Neuronal stem cell (in vitro differentiated cells): Measurements from ENCODE around the gene KIF18B.

Source experiments
- DNase-seq: peaks from one replicate; pipeline ENCODE4 v3.0.0-alpha.2; 2013; ENCODE audit warnings: low spot score
- H2AFZ ChIP-seq: one replicate; pipeline ENCODE4 v1.6.1; 2013; ENCODE audit warnings: mild to moderate bottlenecking, low read length, inconsistent platforms
- H2AK5ac ChIP-seq: 2 replicates; pipeline ENCODE4 v1.6.1; 2013; ENCODE audit warnings: low read depth, mild to moderate bottlenecking, inconsistent platforms, low read length, moderate library complexity, mixed read lengths
- H2BK120ac ChIP-seq: 2 replicates; pipeline ENCODE4 v1.6.1; 2013; ENCODE audit warnings: low read depth, mild to moderate bottlenecking, inconsistent platforms, low read length, moderate library complexity, mixed read lengths
- H2BK12ac ChIP-seq: one replicate; pipeline ENCODE4 v1.6.1; 2013; ENCODE audit warnings: low read length, inconsistent platforms
- H2BK15ac ChIP-seq: 2 replicates; pipeline ENCODE4 v1.6.1; 2013; ENCODE audit warnings: mild to moderate bottlenecking, low read length, inconsistent platforms, mixed read lengths
- H2BK5ac ChIP-seq: one replicate; pipeline ENCODE4 v1.6.1; 2013; ENCODE audit warnings: inconsistent platforms, mild to moderate bottlenecking, low read length, moderate library complexity
- H3K14ac ChIP-seq: one replicate; pipeline ENCODE4 v1.6.1; 2013; ENCODE audit warnings: low read length, inconsistent platforms
- H3K18ac ChIP-seq: 2 replicates; pipeline ENCODE4 v1.6.1; 2013; ENCODE audit warnings: low read length, inconsistent platforms
- H3K23ac ChIP-seq: 2 replicates; pipeline ENCODE4 v1.6.1; 2013; ENCODE audit warnings: low read depth, mild to moderate bottlenecking, mixed read lengths, low read length, inconsistent platforms; ENCODE audit not compliant: poor library complexity
- H3K27ac ChIP-seq: replicated peaks from 3 replicates; pipeline ENCODE4 v1.5.1; 2013; ENCODE audit warnings: low read length, inconsistent platforms
- H3K27me3 ChIP-seq, 3 experiments: 2 replicates each; pipeline ENCODE4 v1.6.1; 2013; ENCODE audit warnings: low read length in 3 of 3, mild to moderate bottlenecking in 2 of 3, inconsistent platforms in 1 of 3, low read depth in 1 of 3, mixed read lengths in 1 of 3, moderate library complexity in 1 of 3; ENCODE audit not compliant: control insufficient read depth in 3 of 3, insufficient read depth in 3 of 3
- H3K36me3 ChIP-seq, 2 donors: replicated peaks in 1 of 2; 2 replicates each; pipeline ENCODE4 v1.6.1; 2013; ENCODE audit warnings: low read length in 2 of 2; ENCODE audit not compliant: control insufficient read depth in 2 of 2, insufficient read depth in 2 of 2
- H3K4ac ChIP-seq: 2 replicates; pipeline ENCODE4 v1.6.1; 2013; ENCODE audit warnings: inconsistent platforms, mild to moderate bottlenecking, low read length, moderate library complexity
- H3K4me1 ChIP-seq, 2 donors: 1 replicate in 1 of 2; 2 replicates in 1 of 2; pipeline ENCODE4 v1.6.1; 2013; ENCODE audit warnings: low read length in 2 of 2, low read depth in 1 of 2; ENCODE audit not compliant: control insufficient read depth in 2 of 2, insufficient read depth in 1 of 2
- H3K4me2 ChIP-seq: one replicate; pipeline ENCODE4 v1.6.1; 2013; ENCODE audit warnings: mild to moderate bottlenecking, low read length, inconsistent platforms; ENCODE audit not compliant: insufficient read depth, poor library complexity, severe bottlenecking
- H3K4me3 ChIP-seq, 2 donors: 2 replicates each; pipeline ENCODE4 v1.5.1; 2013; ENCODE audit warnings: low read length in 2 of 2, mild to moderate bottlenecking in 2 of 2, inconsistent platforms in 1 of 2, moderate library complexity in 1 of 2
- H3K79me1 ChIP-seq: one replicate; pipeline ENCODE4 v1.6.1; 2013; ENCODE audit warnings: low read depth, mild to moderate bottlenecking, inconsistent platforms, low read length, moderate library complexity
- H3K9ac ChIP-seq: one replicate; pipeline ENCODE4 v1.6.1; 2013; ENCODE audit warnings: mild to moderate bottlenecking, low read depth, low read length, inconsistent platforms; ENCODE audit not compliant: poor library complexity
- H3K9me3 ChIP-seq, 2 donors: replicated peaks in 1 of 2; 2 replicates each; pipeline versions ENCODE3 to v1.6.1; 2013; ENCODE audit warnings: low read length in 2 of 2, mild to moderate bottlenecking in 2 of 2, inconsistent platforms in 1 of 2, low read depth in 1 of 2, mixed read lengths in 1 of 2, moderate library complexity in 1 of 2; ENCODE audit not compliant: control insufficient read depth in 2 of 2, insufficient read depth in 1 of 2
- H4K8ac ChIP-seq: one replicate; pipeline ENCODE4 v1.6.1; 2013; ENCODE audit warnings: low read depth, mild to moderate bottlenecking, inconsistent platforms, low read length, moderate library complexity
- H4K91ac ChIP-seq: one replicate; pipeline ENCODE4 v1.6.1; 2013; ENCODE audit warnings: low read length, low read depth, mild to moderate bottlenecking, inconsistent platforms; ENCODE audit not compliant: poor library complexity
- WGBS, 2 donors: extraction: QIAGEN DNeasy Blood & Tissue Kit; methylation state at CpG; one replicate each; pipeline ENCODE4 v1.1.7; 2013; ENCODE audit warnings: missing lambda C conversion rate in 2 of 2, mixed read lengths in 1 of 2; ENCODE audit not compliant: insufficient read length in 2 of 2, insufficient replicate concordance in 1 of 2; ENCODE audit errors: extremely low coverage in 2 of 2; 5-methylcytosine and 5-hydroxymethylcytosine counted together

Gene KIF18B

DNA sequence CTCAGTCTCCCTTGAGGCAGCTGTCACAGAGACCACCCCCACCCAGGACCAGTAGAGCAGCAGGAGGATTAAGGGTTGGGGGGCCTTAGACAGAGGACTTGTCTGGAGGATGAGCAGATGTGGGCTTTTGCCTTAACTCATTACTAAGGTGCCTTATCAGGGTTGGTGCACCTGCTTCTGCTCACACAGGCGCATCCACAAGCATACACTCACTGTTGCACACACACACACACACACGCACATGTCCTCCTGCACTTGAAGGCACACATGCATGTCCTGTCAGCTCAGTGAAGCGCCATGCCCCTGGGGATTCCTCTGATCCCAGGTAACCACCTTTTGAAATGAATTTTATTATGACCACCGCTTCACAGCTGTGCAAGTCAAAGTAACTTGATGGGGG lies 33.4 kb downstream of the KIF18B start:
- no peak overlapping the region for H3K27ac ChIP-seq
- peaks cover 13 to 23% of the 10 kb centered on the region in 2 donors for H3K4me1 ChIP-seq
- no peak overlapping the region for H3K4ac ChIP-seq
- H2AK5ac ChIP-seq: peak overlapping the region; percentile 91
- no peak overlapping the region for H3K9ac ChIP-seq
- H3K23ac ChIP-seq: no peak overlapping the region
- no peak overlapping the region for H3K18ac ChIP-seq
- no peaks in the 10 kb centered on the region for H3K36me3 ChIP-seq
- no peak overlapping the region for H3K4me3 ChIP-seq
- WGBS, 2 donors: no CpG with 5 or more reads among the region's 4 CpGs
- H4K91ac ChIP-seq: no peak overlapping the region
- no peak overlapping the region for H3K14ac ChIP-seq
- H2BK5ac ChIP-seq: no peak overlapping the region
- no peak for DNase-seq
- H3K9me3 ChIP-seq: no peaks in the 10 kb centered on the region
- H2AFZ ChIP-seq: no peak overlapping the region
- H2BK15ac ChIP-seq: peak overlapping the region; percentile 13
- no peaks in the 10 kb centered on the region for H3K79me1 ChIP-seq
- no peak overlapping the region for H2BK120ac ChIP-seq
- no peak overlapping the region for H3K4me2 ChIP-seq
- H2BK12ac ChIP-seq: no peak overlapping the region
- H3K27me3 ChIP-seq: peaks cover 0 to 32% (median 22%) of the 10 kb centered on the region in 3 experiments
- no peak overlapping the region for H4K8ac ChIP-seq

DNA sequence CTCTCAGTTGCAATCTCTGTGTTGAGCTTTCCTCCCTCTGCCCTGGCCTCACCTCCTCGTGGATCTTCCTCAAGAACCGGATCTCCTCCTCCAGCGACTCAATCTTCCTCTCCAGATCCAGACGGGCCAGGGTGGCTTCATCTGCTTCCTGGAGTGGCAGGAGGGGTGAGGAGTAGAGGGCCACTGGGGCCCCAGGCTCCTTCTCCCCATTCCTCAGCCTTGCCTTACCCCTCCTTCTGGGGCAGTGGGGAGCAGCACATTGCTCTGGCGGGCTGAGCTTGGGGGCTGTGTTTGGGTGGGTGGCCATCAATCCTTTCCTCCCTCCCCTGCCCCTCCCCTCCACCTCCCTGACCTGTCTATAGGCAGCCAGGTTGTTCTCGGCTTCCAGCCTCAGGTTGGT lies 33.9 kb downstream of the KIF18B start:
- no peaks in the 10 kb centered on the region for H3K79me1 ChIP-seq
- H3K4me2 ChIP-seq: no peak overlapping the region
- no peak overlapping the region for H3K4ac ChIP-seq
- H3K36me3 ChIP-seq: no peaks in the 10 kb centered on the region
- H3K14ac ChIP-seq: no peak overlapping the region
- no peak for DNase-seq
- peak overlapping the region; percentile 28 for H3K23ac ChIP-seq
- peaks cover 0 to 32% (median 22%) of the 10 kb centered on the region in 3 experiments for H3K27me3 ChIP-seq
- peaks cover 13 to 23% of the 10 kb centered on the region in 2 donors for H3K4me1 ChIP-seq
- no peak overlapping the region for H2BK15ac ChIP-seq
- no peak overlapping the region for H2BK12ac ChIP-seq
- WGBS, 2 donors: no CpG with 5 or more reads among the region's 6 CpGs
- H3K27ac ChIP-seq: no peak overlapping the region
- no peak overlapping the region for H2BK5ac ChIP-seq
- H4K8ac ChIP-seq: no peak overlapping the region
- H3K4me3 ChIP-seq: no peak overlapping the region
- H3K18ac ChIP-seq: no peak overlapping the region
- H4K91ac ChIP-seq: no peak overlapping the region
- H3K9ac ChIP-seq: no peak overlapping the region
- no peaks in the 10 kb centered on the region for H3K9me3 ChIP-seq
- no peak overlapping the region for H2BK120ac ChIP-seq
- no peak overlapping the region for H2AFZ ChIP-seq
- peak overlapping the region; percentile 12 for H2AK5ac ChIP-seq

DNA sequence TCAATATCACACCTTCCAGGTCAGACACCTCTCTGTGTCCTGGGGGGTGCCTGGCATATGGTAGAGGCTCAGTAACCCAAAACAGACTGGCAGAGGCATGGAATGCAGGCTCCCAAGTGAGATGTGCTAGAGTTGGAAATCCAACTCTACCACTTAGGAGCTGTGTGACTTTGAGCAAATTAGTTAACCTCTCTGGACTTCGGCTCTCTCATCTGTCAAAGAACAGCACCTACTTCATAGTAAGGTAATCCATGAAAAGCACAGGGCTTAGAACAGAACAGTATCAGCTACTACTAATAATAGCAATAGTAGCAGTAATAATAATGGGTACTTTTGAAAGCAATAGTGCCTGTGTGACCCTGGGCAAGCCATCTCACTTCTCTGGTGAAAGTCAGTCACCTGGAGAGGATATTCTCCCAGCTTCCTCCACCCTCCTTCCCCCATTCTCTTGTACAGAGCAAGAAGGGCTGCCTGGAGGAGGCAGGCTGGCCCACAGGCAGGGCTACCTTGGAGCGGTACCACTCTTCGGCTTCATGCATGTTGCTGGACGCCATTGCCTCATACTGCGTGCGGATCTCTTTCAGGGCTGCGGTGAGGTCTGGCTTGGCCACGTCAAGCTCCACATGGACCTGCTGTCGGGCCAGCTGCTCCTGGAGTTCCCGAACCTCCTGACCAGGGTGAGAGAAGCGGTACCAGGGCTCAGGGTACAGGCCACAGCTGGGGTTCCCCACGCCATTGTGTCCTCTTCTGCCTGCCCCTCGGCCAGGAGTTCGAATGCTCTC lies 34.6 kb downstream of the KIF18B start:
- WGBS, 2 donors: no CpG with 5 or more reads among the region's 14 CpGs
- H3K36me3 ChIP-seq: no peaks in the 10 kb centered on the region
- no peak overlapping the region for H3K4ac ChIP-seq
- peak overlapping the region; percentile 44 for H3K18ac ChIP-seq
- H3K23ac ChIP-seq: no peak overlapping the region
- peak overlapping the region; percentile 12 for H2AK5ac ChIP-seq
- no peak overlapping the region for H2AFZ ChIP-seq
- H2BK12ac ChIP-seq: no peak overlapping the region
- no peak overlapping the region for H2BK120ac ChIP-seq
- no peak overlapping the region for H3K9ac ChIP-seq
- no peaks in the 10 kb centered on the region for H3K9me3 ChIP-seq
- no peak overlapping the region for H4K91ac ChIP-seq
- H3K14ac ChIP-seq: no peak overlapping the region
- peaks cover 0 to 32% (median 22%) of the 10 kb centered on the region in 3 experiments for H3K27me3 ChIP-seq
- no peak overlapping the region for H4K8ac ChIP-seq
- no peak overlapping the region for H3K4me2 ChIP-seq
- DNase-seq: no peak
- H3K79me1 ChIP-seq: no peaks in the 10 kb centered on the region
- H3K27ac ChIP-seq: no peak overlapping the region
- H2BK15ac ChIP-seq: no peak overlapping the region
- no peak overlapping the region for H2BK5ac ChIP-seq
- no peak overlapping the region for H3K4me3 ChIP-seq
- H3K4me1 ChIP-seq: peaks cover 13 to 23% of the 10 kb centered on the region in 2 donors

DNA sequence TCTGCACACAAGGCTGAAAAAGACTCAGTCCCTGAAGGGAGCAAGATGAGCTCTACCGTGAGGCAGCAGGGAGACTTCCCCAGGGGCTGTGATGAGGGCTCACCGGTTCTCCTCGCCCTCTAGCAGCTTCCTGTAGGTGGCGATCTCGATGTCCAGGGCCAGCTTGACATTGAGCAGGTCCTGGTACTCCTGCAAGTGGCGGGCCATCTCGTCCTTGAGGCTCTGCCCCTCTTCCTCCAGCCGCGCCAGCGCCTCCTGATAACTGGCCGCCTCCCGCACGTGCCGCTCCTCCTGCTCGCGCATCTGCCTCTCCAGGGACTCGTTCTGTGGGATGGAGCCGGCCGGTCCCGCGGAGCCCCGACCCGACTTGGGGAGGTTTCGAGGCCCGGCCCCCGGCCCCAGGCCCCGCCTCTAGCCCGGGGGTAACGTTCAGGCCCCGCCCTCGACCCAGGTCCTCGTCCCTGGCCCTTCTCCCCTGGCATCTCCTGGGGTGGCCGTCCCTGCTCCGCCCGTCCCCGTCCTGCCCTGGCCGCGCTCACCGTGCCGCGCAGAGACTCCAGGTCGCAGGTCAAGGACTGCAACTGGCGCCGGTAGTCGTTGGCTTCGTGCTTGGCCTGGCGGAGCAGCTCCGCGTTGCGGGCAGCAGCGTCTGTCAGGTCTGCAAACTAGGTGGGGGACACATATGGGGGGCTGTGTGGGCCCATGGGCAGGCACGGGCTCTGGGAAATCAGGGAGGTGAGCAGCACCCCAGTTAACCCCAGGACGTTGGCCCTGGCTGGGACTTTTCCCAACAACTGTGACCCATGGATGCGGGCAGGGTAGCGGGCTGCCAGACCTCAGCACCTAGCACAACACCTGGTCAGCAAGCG lies 36.2 kb downstream of the KIF18B start:
- peaks cover 10 to 23% of the 10 kb centered on the region in 2 donors for H3K4me1 ChIP-seq
- H4K8ac ChIP-seq: no peak overlapping the region
- peak; percentile 55 for DNase-seq
- peak overlapping the region; percentile 82 for H3K4me2 ChIP-seq
- peak overlapping the region; percentile 79 for H3K18ac ChIP-seq
- peak overlapping the region in 1 of 2 donors; percentile 56 for H3K4me3 ChIP-seq
- H2AFZ ChIP-seq: peak overlapping the region; percentile 75
- peak overlapping the region; percentile 28 for H3K23ac ChIP-seq
- H2BK5ac ChIP-seq: no peak overlapping the region
- WGBS, 2 donors: no CpG with 5 or more reads among the region's 56 CpGs
- no peaks in the 10 kb centered on the region for H3K9me3 ChIP-seq
- no peak overlapping the region for H3K4ac ChIP-seq
- H2AK5ac ChIP-seq: no peak overlapping the region
- H3K36me3 ChIP-seq: no peaks in the 10 kb centered on the region
- H2BK120ac ChIP-seq: no peak overlapping the region
- H3K79me1 ChIP-seq: no peaks in the 10 kb centered on the region
- H3K9ac ChIP-seq: peak overlapping the region; percentile 90
- H2BK15ac ChIP-seq: no peak overlapping the region
- no peak overlapping the region for H3K27ac ChIP-seq
- peaks cover 0 to 32% (median 24%) of the 10 kb centered on the region in 3 experiments for H3K27me3 ChIP-seq
- no peak overlapping the region for H4K91ac ChIP-seq
- H3K14ac ChIP-seq: no peak overlapping the region
- H2BK12ac ChIP-seq: no peak overlapping the region
